Testis (tissue), 2 donors: ENCODE measurements around the gene RASAL3.

Source experiments
- CTCF ChIP-seq, 3 experiments: fragments of 450-650 bp in 2 of 3; fragments of 200-600 bp in 1 of 3; sonication (generic) in 1 of 3; IDR thresholded peaks; one replicate each; pipeline ENCODE4 v1.5.1; 2016 to 2019; ENCODE audit warnings: antibody characterized with exemption in 3 of 3, mild to moderate bottlenecking in 2 of 3, moderate library complexity in 1 of 3
- POLR2A ChIP-seq: fragments of 450-650 bp; IDR thresholded peaks from one replicate; pipeline ENCODE4 v1.6.1; 2017; ENCODE audit warnings: antibody characterized with exemption, mild to moderate bottlenecking, moderate library complexity

- no peak for TF ChIP-seq CTCF (IDR thresholded peaks at IDR 0.05)
- no peak for TF ChIP-seq POLR2A
Measured at GRCh38 chr19:15449620-15450527, 14.5 kb downstream of the RASAL3 start, which contains the start of gene WIZ.
